ENCODE measurements around the gene TIRAP.

TIRAP gene

DNA sequence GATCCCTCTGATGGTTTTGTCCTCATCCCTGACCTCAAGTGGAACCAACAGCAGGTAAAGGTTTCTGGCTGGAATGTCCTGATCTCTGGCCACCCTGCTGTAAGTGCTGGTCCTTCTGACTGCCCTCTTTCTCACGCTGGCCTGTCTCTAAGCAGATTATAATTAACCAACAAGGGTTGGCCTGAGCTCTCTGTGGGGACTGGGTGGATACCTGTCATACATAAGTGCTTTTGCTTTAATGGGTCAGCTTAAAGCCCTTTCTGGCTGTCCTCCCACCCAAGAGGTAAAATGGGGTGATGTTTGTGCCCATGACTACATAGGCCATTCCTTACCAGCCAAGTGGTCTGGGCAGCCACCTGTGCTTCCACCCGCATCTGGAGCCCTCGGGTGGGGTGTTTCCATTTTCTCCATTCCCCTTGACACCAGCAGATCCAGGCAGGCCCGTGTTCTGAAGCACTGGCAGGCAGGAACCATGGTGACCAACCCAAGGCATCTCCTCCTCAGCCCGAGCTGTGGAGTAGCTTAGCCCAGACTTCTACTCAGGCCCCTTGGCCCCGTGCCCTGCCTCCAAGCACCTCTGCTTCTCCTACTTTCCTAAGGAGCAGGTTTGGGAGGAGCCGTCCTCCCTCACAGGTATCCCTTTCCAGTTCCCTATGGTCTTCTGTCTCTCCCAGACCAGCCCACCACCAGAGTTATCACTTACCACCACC lies 55.6 kb downstream of the TIRAP start:
- 0 out of 2 replicates have a peak, but pooled peaks cover 3% of the 10 kb centered on the region for H3K36me3 ChIP-seq (ENCODE audit: insufficient read depth, low read length)

DNA sequence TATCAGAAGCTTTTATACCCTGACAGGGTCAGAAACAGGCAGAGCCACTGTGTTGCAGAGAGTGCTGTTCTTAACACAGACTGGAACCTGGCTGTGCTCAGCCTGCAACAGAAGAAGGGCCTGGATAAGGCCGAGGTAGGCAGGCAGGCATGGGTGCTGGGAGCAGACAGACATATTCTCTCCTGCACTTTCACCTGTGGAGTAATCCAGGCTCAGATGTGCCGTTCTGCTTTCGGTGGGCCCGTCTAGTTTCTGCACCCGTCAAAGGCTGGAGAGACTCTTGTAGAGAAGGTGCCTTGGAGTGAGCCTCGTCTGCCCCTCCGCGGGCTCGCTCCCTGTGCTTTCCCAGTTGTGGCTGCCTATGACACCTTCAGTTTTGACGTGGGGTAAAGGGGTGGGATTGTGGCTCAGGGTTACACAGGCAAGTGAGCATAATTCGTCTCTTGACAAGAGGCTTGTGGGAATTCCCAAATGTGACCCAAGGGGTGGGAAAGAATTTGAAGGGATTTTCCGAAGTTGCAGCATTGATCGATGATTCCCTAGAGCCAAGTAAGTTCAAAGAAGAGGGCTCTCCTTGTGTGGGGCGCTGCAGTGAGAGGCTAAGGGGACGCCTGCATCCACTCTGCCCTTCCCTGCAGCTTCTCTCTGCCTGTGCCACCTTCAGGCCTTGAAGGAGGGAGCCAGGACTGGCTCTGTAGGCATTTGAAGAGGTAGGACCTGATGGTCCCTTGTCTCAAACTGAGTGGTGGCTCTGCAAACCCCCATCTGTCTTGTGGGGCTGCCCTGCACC lies 56.4 kb downstream of the TIRAP start:
- Histone ChIP-seq H3K36me3 (ENCODE audit: insufficient read depth, low read length) (0 out of 2 replicates have a peak, but pooled peaks cover 3% of the 10 kb centered on the region), H3K9me3 (ENCODE audit: low read depth, low read length) (no peaks in the 10 kb centered on the region), H3K4me3 (no peak overlapping the region), H3K27ac (no peak overlapping the region), H3K9ac (ENCODE audit: insufficient read length) (no peak overlapping the region)
- DNase-seq (ENCODE audit: low read depth, low spot score): no peak
- TF ChIP-seq FOXP2 (optimal IDR thresholded peaks at IDR 0.05; ENCODE audit: control extremely low read depth, extremely low read length, insufficient read depth): no peak
- no peak for TF ChIP-seq POLR2AphosphoS5 (IDR thresholded peaks at IDR 0.05; ENCODE audit: borderline replicate concordance, low read depth, low read length)
- TF ChIP-seq EZH2 (IDR thresholded peaks at IDR 0.05): no peak

More for the DNA sequence above, 55.6 kb downstream of the TIRAP start:
- TF ChIP-seq EZH2 (IDR thresholded peaks at IDR 0.05): no peak
- TF ChIP-seq POLR2AphosphoS5 (IDR thresholded peaks at IDR 0.05; ENCODE audit: borderline replicate concordance, low read depth, low read length): no peak
- TF ChIP-seq FOXP2 (optimal IDR thresholded peaks at IDR 0.05; ENCODE audit: control extremely low read depth, extremely low read length, insufficient read depth): no peak
- Histone ChIP-seq H3K9me3 (ENCODE audit: low read depth, low read length) (no peaks in the 10 kb centered on the region), H3K27ac (no peak overlapping the region), H3K4me3 (no peak overlapping the region), H3K9ac (ENCODE audit: insufficient read length) (no peak overlapping the region)
- DNase-seq (ENCODE audit: low read depth, low spot score): no peak

DNA sequence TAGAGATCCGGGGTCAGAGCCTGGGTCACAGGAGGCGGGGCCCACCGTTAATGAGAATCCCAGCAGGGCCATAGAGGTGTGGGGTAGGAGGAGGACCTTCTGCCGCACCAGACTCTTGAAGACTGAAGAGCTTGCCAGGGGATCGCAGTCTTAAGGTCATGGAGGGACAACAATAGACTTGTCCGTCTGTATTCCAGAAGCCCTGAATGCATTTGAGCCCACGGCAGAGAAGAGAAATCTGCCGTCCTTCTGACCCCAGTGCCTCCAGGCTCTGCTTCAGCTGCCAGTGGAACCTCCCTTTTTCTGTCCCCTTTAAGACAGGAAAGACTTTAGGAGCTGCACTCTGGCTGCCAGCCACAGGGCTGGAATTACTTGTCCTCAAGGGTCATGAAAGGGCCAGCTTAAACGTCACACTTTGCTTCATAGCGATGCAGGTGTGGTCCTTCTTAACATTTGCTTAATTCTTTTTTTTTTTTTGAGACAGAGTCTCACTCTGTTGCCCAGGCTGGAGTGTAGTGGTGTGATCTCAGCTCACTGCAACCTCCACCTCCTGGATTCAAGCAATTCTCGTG lies 57.1 kb downstream of the TIRAP start:
- 0 out of 2 replicates have a peak, but pooled peaks cover 3% of the 10 kb centered on the region for H3K36me3 ChIP-seq (ENCODE audit: insufficient read depth, low read length)
- H3K27ac ChIP-seq: no peak overlapping the region
- no peak for TF ChIP-seq EZH2 (IDR thresholded peaks at IDR 0.05)
- DNase-seq (ENCODE audit: low read depth, low spot score): no peak
- no peak overlapping the region for H3K9ac ChIP-seq (ENCODE audit: insufficient read length)
- H3K4me3 ChIP-seq: no peak overlapping the region
- no peaks in the 10 kb centered on the region for H3K9me3 ChIP-seq (ENCODE audit: low read depth, low read length)

- H3K36me3 ChIP-seq (ENCODE audit: insufficient read depth, low read length): 0 out of 2 replicates have a peak, but pooled peaks cover 3% of the 10 kb centered on the region
Observed at GRCh38 chr11:126340960-126341606, 58.2 kb downstream of the TIRAP start.

GRCh38 chr11:126341760-126342161 lies 58.9 kb downstream of the TIRAP start:
- peak; percentile 91 for DNase-seq (ENCODE audit: low read depth, low spot score)
- H3K36me3 ChIP-seq (ENCODE audit: insufficient read depth, low read length): 0 out of 2 replicates have a peak, but pooled peaks cover 3% of the 10 kb centered on the region

More at GRCh38 chr11:126340960-126341606, 58.2 kb downstream of the TIRAP start:
- no peak for DNase-seq (ENCODE audit: low read depth, low spot score)
- Histone ChIP-seq H3K4me3 (peak overlapping the region; percentile 46), H3K9ac (ENCODE audit: insufficient read length) (no peak overlapping the region), H3K9me3 (ENCODE audit: low read depth, low read length) (no peaks in the 10 kb centered on the region), H3K27ac (peak overlapping the region; percentile 90)
- TF ChIP-seq EZH2 (IDR thresholded peaks at IDR 0.05) (no peak), FOXP2 (optimal IDR thresholded peaks at IDR 0.05; ENCODE audit: control extremely low read depth, extremely low read length, insufficient read depth) (no peak), POLR2AphosphoS5 (IDR thresholded peaks at IDR 0.05; ENCODE audit: borderline replicate concordance, low read depth, low read length) (no peak)

DNA sequence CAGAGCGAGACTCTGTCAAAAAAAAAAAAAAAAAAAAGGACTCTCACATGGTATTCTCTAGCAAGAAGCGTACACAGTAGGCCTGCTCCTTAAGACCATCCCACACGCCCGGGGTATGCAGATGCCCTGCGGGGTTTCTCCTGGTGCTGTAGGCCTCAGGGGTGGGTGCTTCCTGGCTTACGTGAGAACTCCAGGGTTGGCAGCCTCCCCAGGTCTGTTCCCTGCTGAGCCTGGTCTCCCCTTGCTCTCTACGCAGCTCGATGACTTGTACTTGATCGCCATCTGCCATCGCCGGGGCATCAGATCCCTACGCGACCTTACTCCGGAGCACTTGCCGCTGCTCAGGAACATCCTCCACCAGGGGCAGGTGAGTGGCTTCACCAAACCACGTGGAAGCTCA lies 60.2 kb downstream of the TIRAP start:
- Histone ChIP-seq H3K9ac (ENCODE audit: insufficient read length) (no peak overlapping the region), H3K4me3 (no peak overlapping the region), H3K9me3 (ENCODE audit: low read depth, low read length) (no peaks in the 10 kb centered on the region), H3K36me3 (ENCODE audit: insufficient read depth, low read length) (peaks cover 6% of the 10 kb centered on the region; the same call in 1 of the 2 replicates), H3K27ac (peak overlapping the region; percentile 58)
- no peak for DNase-seq (ENCODE audit: low read depth, low spot score)
- TF ChIP-seq POLR2AphosphoS5 (IDR thresholded peaks at IDR 0.05; ENCODE audit: borderline replicate concordance, low read depth, low read length) (no peak; the same call in 1 of the 2 replicates), FOXP2 (optimal IDR thresholded peaks at IDR 0.05; ENCODE audit: control extremely low read depth, extremely low read length, insufficient read depth) (no peak), EZH2 (IDR thresholded peaks at IDR 0.05) (no peak)

More at GRCh38 chr11:126341760-126342161, 58.9 kb downstream of the TIRAP start:
- H3K4me3 ChIP-seq: peak overlapping the region; percentile 46
- peak overlapping the region; percentile 90 for H3K27ac ChIP-seq
- H3K9me3 ChIP-seq (ENCODE audit: low read depth, low read length): no peaks in the 10 kb centered on the region
- TF ChIP-seq POLR2AphosphoS5 (IDR thresholded peaks at IDR 0.05; ENCODE audit: borderline replicate concordance, low read depth, low read length): peak; percentile 41; the same call in 1 of the 2 replicates
- TF ChIP-seq FOXP2 (optimal IDR thresholded peaks at IDR 0.05; ENCODE audit: control extremely low read depth, extremely low read length, insufficient read depth): no peak
- no peak overlapping the region for H3K9ac ChIP-seq (ENCODE audit: insufficient read length)
